HG02610 (cell line): ENCODE data around the gene TOLLIP.
"Not testable (repeated sequence)": the region's sequence is repeated elsewhere in the genome, so short reads cannot be mapped to it uniquely, and the experiment has no call there.

Experiments
- ATAC-seq: cut with Tn5 transposase; IDR thresholded peaks from one replicate; pipeline ENCODE4 v1.9.1; 2021; ENCODE audit warnings: mild to moderate bottlenecking, moderate library complexity; ENCODE audit not compliant: unreplicated experiment

Gene TOLLIP

DNA sequence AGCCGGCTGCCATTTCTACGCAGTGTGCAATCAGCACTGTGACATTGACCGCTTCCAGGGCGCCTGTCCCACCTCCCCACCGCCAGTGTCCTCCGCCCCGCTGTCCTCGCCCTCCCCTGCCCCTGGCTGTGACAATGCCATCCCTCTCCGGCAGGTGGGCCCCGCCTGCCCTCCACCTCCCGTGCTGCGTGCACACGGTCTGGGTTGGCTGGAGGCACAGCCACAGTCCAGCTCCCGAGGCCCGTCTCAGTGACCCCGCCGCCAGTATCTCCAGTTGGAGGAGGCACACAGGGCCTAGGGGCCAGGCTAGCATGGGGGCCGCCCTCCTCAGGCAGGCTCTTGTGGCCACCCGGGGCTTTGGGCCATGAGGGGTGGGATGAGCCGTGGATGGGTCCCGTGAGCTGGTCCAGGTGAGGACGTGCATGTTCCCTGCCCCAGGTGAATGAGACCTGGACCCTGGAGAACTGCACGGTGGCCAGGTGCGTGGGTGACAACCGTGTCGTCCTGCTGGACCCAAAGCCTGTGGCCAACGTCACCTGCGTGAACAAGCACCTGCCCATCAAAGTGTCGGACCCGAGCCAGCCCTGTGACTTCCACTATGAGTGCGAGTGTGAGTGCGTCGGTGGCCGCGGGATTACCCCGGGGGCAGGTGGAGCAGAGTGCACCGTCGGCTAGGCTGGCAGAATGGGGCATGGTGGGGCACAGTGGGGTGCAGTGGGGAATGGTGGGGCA lies 56.9 kb downstream of the TOLLIP start:
- ATAC-seq, result no peak

GRCh38 chr11:1251236-1251770 lies 58.1 kb downstream of the TOLLIP start:
- no peak for ATAC-seq

- not testable (repeated sequence) for ATAC-seq
Measured at GRCh38 chr11:1250411-1250810, 59.0 kb downstream of the TOLLIP start.

- not testable (repeated sequence) for ATAC-seq
Measured at GRCh38 chr11:1248951-1249350, 60.5 kb downstream of the TOLLIP start.

- not testable (repeated sequence) for ATAC-seq
Measured at GRCh38 chr11:1247026-1247425, 62.4 kb downstream of the TOLLIP start.

GRCh38 chr11:1246301-1246700 lies 63.1 kb downstream of the TOLLIP start:
- not testable (repeated sequence) for ATAC-seq

DNA sequence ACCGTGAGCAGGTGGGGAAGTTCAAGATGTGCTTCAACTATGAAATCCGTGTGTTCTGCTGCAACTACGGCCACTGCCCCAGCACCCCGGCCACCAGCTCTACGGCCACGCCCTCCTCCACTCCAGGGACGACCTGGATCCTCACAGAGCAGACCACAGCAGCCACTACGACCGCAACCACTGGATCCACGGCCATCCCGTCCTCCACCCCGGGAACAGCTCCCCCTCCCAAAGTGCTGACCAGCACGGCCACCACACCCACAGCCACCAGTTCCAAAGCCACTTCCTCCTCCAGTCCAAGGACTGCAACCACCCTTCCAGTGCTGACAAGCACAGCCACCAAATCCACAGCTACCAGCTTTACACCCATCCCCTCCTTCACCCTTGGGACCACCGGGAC lies 63.7 kb downstream of the TOLLIP start:
- ATAC-seq, result not testable (repeated sequence)

DNA sequence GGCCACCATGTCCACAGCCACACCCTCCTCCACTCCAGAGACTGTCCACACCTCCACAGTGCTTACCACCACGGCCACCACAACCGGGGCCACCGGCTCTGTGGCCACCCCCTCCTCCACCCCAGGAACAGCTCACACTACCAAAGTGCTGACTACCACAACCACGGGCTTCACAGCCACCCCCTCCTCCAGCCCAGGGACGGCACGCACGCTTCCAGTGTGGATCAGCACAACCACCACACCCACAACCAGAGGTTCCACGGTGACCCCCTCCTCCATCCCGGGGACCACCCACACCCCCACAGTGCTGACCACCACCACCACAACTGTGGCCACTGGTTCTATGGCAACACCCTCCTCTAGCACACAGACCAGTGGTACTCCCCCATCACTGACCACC lies 64.9 kb downstream of the TOLLIP start:
- ATAC-seq, result not testable (repeated sequence)

DNA sequence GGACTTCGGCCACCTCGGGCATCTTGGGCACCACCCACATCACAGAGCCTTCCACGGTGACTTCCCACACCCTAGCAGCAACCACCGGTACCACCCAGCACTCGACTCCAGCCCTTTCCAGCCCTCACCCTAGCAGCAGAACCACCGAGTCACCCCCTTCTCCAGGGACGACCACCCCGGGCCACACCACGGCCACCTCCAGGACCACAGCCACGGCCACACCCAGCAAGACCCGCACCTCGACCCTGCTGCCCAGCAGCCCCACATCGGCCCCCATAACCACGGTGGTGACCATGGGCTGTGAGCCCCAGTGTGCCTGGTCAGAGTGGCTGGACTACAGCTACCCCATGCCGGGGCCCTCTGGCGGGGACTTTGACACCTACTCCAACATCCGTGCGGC lies 65.9 kb downstream of the TOLLIP start:
- not testable (repeated sequence) for ATAC-seq

- not testable (repeated sequence) for ATAC-seq
Measured at GRCh38 chr11:1242751-1243150, 66.7 kb downstream of the TOLLIP start.

DNA sequence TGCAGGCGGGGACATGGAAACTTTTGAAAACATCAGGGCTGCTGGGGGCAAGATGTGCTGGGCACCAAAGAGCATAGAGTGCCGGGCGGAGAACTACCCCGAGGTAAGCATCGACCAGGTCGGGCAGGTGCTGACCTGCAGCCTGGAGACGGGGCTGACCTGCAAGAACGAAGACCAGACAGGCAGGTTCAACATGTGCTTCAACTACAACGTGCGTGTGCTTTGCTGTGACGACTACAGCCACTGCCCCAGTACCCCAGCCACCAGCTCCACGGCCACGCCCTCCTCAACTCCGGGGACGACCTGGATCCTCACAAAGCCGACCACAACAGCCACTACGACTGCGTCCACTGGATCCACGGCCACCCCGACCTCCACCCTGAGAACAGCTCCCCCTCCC lies 67.1 kb downstream of the TOLLIP start:
- ATAC-seq, result no peak

- no peak for ATAC-seq
Measured at GRCh38 chr11:1241706-1242105, 67.7 kb downstream of the TOLLIP start.

DNA sequence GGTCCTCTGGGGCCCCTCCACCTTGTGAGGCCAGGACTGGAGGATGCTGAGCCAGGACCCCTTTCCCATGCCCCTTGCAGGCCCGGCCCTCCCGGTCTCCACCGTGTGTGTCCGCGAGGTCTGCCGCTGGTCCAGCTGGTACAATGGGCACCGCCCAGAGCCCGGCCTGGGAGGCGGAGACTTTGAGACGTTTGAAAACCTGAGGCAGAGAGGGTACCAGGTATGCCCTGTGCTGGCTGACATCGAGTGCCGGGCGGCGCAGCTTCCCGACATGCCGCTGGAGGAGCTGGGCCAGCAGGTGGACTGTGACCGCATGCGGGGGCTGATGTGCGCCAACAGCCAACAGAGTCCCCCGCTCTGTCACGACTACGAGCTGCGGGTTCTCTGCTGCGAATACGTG lies 68.7 kb downstream of the TOLLIP start:
- ATAC-seq, result no peak

DNA sequence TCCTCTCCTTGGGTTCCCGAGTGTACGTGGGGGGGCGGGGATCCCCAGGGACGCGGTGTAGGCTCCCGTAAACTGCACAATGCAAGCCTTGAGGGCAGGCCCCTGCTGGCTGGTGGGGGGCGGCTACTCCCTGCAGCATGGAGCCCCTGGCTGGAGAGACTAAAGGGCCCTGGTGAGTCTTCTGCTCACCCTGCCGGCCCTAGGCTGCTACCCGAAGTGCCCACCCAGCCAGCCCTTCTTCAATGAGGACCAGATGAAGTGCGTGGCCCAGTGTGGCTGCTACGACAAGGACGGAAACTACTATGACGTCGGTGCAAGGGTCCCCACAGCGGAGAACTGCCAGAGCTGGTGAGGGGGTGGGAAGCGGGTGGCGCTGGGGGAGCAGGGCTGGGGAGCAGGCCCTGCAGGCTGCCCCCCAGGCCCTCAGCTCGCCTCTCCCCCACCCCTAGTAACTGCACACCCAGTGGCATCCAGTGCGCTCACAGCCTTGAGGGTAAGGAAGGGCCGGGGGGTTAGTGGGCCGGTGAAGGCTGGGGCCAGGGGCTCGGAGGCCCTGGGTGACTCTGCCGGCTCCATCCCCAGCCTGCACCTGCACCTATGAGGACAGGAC lies 69.7 kb downstream of the TOLLIP start:
- no peak for ATAC-seq

DNA sequence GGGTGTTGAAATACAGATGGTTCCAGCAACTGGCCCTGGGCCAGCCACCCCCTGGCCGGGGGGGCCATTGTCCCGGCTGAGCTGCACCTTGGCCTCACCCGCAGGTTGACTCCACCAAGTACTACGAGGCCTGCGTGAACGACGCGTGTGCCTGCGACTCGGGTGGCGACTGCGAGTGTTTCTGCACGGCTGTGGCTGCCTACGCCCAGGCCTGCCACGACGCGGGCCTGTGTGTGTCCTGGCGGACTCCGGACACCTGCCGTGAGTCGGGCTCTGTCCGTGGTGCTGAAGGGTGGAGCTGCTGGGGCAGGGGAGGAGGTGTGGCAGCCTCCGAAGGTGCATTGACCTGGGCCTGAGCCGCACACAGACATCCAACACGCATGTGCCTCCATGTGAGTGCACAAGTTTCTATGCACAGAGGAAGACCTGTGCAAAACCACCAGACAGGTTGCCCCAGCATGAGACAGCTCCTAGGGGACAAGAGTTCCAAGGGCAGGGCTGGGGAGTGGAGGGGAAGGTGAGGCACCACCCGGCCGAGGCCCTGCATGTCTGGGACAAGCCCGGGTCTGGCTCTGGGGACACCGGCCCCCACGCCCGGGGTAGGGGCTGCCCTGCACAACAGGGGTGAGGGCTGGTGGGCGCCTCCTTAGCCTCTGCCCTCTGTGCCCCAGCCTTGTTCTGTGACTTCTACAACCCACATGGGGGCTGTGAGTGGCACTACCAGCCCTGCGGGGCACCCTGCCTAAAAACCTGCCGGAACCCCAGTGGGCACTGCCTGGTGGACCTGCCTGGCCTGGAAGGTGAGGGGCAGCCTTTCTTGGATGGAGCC lies 70.5 kb downstream of the TOLLIP start:
- ATAC-seq, result no peak

DNA sequence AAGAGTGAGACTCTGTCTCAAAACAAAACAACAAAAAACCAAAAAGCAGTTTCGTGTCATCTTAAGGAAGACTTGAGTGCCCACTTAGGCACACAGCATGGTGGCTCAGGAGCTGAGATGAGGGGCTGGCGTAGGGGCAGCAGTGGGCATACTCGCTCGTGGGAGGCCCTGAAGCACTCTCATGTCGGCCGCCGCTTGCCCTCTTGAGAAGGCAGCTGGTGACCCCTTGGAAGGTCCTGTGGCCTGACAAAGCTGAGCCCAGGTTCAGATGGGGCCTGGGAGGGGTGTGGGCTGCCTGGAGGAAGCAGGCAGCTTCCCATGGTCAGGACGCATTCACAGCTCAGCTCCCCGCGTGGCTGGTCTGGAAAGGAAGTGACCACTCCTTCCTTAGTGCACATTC lies 71.6 kb downstream of the TOLLIP start:
- no peak for ATAC-seq

- ATAC-seq, result no peak
Measured at GRCh38 chr11:1237128-1237580, 72.3 kb downstream of the TOLLIP start.

GRCh38 chr11:1236316-1237127 lies 72.9 kb downstream of the TOLLIP start:
- no peak for ATAC-seq

DNA sequence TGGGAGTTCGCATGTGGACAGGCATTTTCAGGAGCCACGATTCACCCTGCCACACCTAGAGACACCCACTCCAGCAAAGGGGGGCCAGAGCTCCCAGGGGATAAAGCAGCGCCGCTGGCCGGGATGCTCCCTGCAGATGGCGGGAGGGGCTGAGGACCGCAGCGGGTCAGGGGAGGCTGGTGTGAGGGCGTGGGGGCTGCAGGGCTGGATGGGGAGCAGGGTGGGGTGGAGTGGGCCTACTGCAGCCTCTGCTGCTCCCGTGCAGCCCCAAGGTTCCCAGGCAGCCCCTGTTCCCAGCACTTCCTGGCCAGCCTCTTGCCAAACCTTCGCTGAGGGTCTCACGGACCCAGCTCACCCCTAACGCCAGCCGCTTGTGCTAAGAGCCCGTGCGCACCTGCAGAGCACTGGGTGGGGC lies 73.5 kb downstream of the TOLLIP start:
- ATAC-seq, result no peak

GRCh38 chr11:1235306-1235900 lies 74.0 kb downstream of the TOLLIP start:
- no peak for ATAC-seq
